ENCODE measurements around the gene ZBTB24. TPM values are rescaled to one million over a fixed set of nuclear protein-coding genes. Genes with fewer than 3 reads are reported as not detected.
"Not testable (repeated sequence)": the region's sequence is repeated elsewhere in the genome, so short reads cannot be mapped to it uniquely, and the experiment has no call there.

The ZBTB24 gene
- total RNA-seq, 4 donors from 2014 or later: 8.1 to 11.6 (median 11.2) TPM

GRCh38 chr6:109467696-109468095 is 15.3 kb downstream of the ZBTB24 start:
- no peak overlapping the region for H3K27ac ChIP-seq
- H3K4me3 ChIP-seq: no peak overlapping the region
- H3K4me1 ChIP-seq: peaks cover 4% of the 10 kb centered on the region
- no peak for DNase-seq (ENCODE audit: low spot score in 2 of 2)
- 93% methylated on average over 6 of the region's 6 CpGs for WGBS
- no peak for TF ChIP-seq EP300 (IDR thresholded peaks at IDR 0.05)
- TF ChIP-seq POLR2AphosphoS5 (IDR thresholded peaks at IDR 0.05): no peak
- TF ChIP-seq POLR2A (IDR thresholded peaks at IDR 0.05): no peak
- TF ChIP-seq CTCF (IDR thresholded peaks at IDR 0.05): no peak
- no peaks in the 10 kb centered on the region for H3K9me3 ChIP-seq
- H3K36me3 ChIP-seq: peaks cover 80% of the 10 kb centered on the region
- no peaks in the 10 kb centered on the region for H3K27me3 ChIP-seq

GRCh38 chr6:109466212-109466923 is 16.7 kb downstream of the ZBTB24 start:
- peaks cover 4% of the 10 kb centered on the region for H3K4me1 ChIP-seq
- H3K9me3 ChIP-seq: no peaks in the 10 kb centered on the region
- peaks cover 66% of the 10 kb centered on the region for H3K36me3 ChIP-seq
- DNase-seq (ENCODE audit: low spot score in 2 of 2): no peak
- H3K4me3 ChIP-seq: no peak overlapping the region
- 90% methylated on average over 7 of the region's 7 CpGs for WGBS
- H3K27ac ChIP-seq: no peak overlapping the region
- no peak for TF ChIP-seq POLR2A (IDR thresholded peaks at IDR 0.05)
- TF ChIP-seq EP300 (IDR thresholded peaks at IDR 0.05): no peak
- no peaks in the 10 kb centered on the region for H3K27me3 ChIP-seq

- Histone ChIP-seq H3K27me3 (no peaks in the 10 kb centered on the region), H3K9me3 (no peaks in the 10 kb centered on the region), H3K4me1 (peaks cover 4% of the 10 kb centered on the region), H3K4me3 (no peak overlapping the region), H3K36me3 (peaks cover 64% of the 10 kb centered on the region), H3K27ac (no peak overlapping the region)
- 89% methylated on average over 6 of the region's 7 CpGs for WGBS
- no peak for DNase-seq (ENCODE audit: low spot score in 2 of 2)
- TF ChIP-seq EP300 (IDR thresholded peaks at IDR 0.05) (no peak), CTCF (IDR thresholded peaks at IDR 0.05) (no peak), POLR2A (IDR thresholded peaks at IDR 0.05) (no peak), POLR2AphosphoS5 (IDR thresholded peaks at IDR 0.05) (no peak)
Measured at GRCh38 chr6:109465772-109466171, 17.2 kb downstream of the ZBTB24 start.

- Histone ChIP-seq H3K27ac (peak overlapping the region; percentile 36), H3K36me3 (peaks cover 34% of the 10 kb centered on the region), H3K27me3 (no peaks in the 10 kb centered on the region), H3K9me3 (no peaks in the 10 kb centered on the region), H3K4me1 (peaks cover 20% of the 10 kb centered on the region), H3K4me3 (no peak overlapping the region)
- no peak for DNase-seq (ENCODE audit: low spot score in 2 of 2)
- no peak for TF ChIP-seq CTCF (IDR thresholded peaks at IDR 0.05)
- TF ChIP-seq EP300 (IDR thresholded peaks at IDR 0.05): no peak
- TF ChIP-seq POLR2A (IDR thresholded peaks at IDR 0.05): no peak
- TF ChIP-seq POLR2AphosphoS5 (IDR thresholded peaks at IDR 0.05): no peak
- 82% methylated on average over 1 of the region's 1 CpG for WGBS
Measured at GRCh38 chr6:109461733-109462526, 21.1 kb downstream of the ZBTB24 start.

- not testable (repeated sequence) for H3K4me3 ChIP-seq; DNase-seq (ENCODE audit: low spot score in 2 of 2); H3K27ac ChIP-seq; H3K27me3 ChIP-seq; H3K9me3 ChIP-seq
- Histone ChIP-seq H3K36me3 (peaks cover 28% of the 10 kb centered on the region), H3K4me1 (peaks cover 27% of the 10 kb centered on the region)
- WGBS: 93% methylated on average over 1 of the region's 1 CpG
Measured at GRCh38 chr6:109461205-109461604, 21.8 kb downstream of the ZBTB24 start.

- TF ChIP-seq CTCF (IDR thresholded peaks at IDR 0.05): no peak
- TF ChIP-seq POLR2AphosphoS5 (IDR thresholded peaks at IDR 0.05): no peak
- TF ChIP-seq POLR2A (IDR thresholded peaks at IDR 0.05): no peak
- no peak for TF ChIP-seq EP300 (IDR thresholded peaks at IDR 0.05)
- Histone ChIP-seq H3K4me3 (no peak overlapping the region), H3K27ac (no peak overlapping the region), H3K36me3 (peaks cover 19% of the 10 kb centered on the region), H3K4me1 (peaks cover 28% of the 10 kb centered on the region), H3K27me3 (no peaks in the 10 kb centered on the region), H3K9me3 (no peaks in the 10 kb centered on the region)
- WGBS: 88% methylated on average over 3 of the region's 3 CpGs
- no peak for DNase-seq (ENCODE audit: low spot score in 2 of 2)
Measured at GRCh38 chr6:109460161-109460829, 22.7 kb downstream of the ZBTB24 start.
